UCSD-AML1 (cell line): ENCODE data around the gene DMD.

Experiments used
- DNase-seq: peaks from one replicate; lab custom pipeline; 2025; ENCODE audit not compliant: unreplicated experiment; lab: John Stamatoyannopoulos, UW

Gene DMD

DNA sequence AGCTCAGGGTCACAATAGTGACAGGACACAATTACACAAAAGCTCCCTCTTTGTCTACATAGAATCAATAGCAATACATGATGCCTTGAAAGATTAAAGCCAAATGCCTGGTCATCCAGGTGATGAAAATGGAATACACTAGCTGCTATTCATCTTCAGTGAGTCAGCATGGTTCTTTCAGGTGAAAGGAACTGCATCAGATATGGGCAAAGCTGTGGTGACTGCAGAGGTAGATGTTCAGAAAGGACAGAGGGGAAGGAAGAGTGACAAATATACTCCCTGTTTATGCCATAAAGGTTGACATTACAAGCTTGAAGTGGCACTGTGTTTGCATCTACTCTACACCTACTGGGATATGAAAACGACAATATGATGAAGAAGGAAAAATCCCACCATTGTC lies 2119.5 kb downstream of the DMD start:
- DNase-seq, result no peak

DNA sequence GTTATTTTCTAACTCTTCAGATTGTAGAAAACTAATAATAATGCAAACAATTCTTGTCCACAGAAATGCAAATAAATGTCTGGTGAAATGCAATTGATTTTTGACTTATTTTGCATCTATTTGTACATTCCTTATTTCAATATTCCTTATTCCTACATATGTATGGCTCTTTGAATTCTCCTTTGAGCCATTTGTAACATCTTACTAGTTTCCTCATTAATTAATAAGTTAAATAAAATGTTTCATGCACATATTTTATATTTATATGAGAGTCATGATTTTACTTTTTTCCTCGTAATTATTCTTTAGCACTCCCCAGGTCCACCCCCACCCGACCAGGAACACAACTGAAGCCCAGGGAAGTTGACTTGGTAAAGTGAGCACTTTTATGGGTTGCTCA lies 2136.8 kb downstream of the DMD start:
- DNase-seq, result no peak

DNA sequence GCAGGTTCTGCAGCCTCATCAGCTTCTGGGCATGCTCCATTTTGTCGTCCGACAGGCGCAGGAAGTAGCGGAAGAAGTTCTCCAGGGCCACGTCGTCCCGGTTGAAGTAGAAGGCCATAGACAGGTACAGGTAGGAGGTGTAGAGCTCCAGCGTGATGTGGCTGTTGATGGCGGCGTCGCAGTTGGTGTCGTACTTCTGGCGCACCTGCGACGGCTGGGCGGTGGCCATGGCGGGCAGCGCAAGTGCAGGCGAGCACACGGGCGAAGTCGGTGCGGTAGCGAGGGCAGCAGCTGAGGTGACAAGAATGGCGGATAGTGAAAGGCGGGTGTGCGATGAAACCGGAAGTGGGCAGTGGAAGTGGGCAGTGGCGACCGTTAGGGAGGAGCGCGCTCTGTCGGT lies 2139.6 kb downstream of the DMD start, which contains the start of gene FTHL17:
TSS of gene FTHL17 (minus strand) at position 317 of the 400 bp plus-strand sequence. CDS start at position 229, 88 bp downstream.
- no peak for DNase-seq

DNA sequence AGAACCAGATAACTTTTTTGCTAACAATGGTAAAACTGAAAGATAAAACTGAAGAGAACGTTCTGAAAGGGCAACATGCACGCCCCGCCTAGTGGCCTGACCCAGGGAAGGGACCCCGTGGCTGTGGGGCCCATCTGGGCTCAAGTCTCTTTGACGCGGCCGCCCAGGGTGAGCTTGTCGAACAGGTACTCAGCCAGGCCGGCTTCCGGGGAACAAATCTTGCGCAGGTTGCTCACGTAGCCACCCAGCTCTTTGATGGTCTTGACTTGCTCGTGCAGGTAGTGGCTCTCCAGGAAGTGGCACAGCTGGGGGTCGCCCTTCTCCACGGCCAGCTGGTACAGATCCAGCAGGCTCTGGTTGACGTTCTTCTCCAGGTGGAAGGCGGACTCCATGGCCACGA lies 2140.1 kb downstream of the DMD start:
- no peak for DNase-seq

DNA sequence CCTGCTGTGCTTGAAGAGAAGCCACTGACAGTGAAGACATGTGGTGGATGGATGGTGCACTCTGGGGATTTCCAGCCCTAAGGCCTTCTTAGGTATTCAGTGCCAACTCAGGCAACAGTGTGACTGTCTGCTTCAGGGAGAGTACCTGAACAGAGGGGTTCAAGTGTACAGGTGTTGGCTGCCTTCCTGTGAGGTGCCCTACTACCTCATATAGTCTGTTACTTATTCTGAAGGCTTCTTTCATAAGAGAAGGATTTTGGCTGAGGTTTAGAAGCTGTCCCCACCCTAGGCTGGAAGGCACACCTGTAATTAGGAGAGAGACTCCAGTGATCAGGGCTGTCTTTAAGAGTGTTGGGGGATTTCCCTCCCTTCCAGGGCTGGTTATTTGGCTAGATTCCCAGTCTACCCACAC lies 2141.3 kb downstream of the DMD start:
- DNase-seq, result no peak
